ENCODE data around the gene FOXD2.

The FOXD2 gene

GRCh38 chr1:47445823-47446550 is 8.1 kb downstream of the FOXD2 start:
- H3K23ac ChIP-seq (ENCODE audit: low read length in 2 of 2) = no peak overlapping the region
- no peak overlapping the region for H3K18ac ChIP-seq (ENCODE audit: low read depth in 1 of 2, low read length in 2 of 2)
- no peaks in the 10 kb centered on the region for H3K9me3 ChIP-seq (ENCODE audit: control insufficient read depth, low read length)
- H3K4me2 ChIP-seq (ENCODE audit: low read length, poor library complexity, severe bottlenecking) = no peak overlapping the region
- H3K27me3 ChIP-seq (ENCODE audit: control insufficient read depth in 1 of 2, insufficient read depth in 1 of 2, low read length in 2 of 2) = peaks cover 97 to 100% of the 10 kb centered on the region in 2 experiments
- no peak overlapping the region for H2BK120ac ChIP-seq (ENCODE audit: low read depth, low read length)
- H3K79me1 ChIP-seq (replicated peaks; ENCODE audit: low read length, poor library complexity, severe bottlenecking) = no peaks in the 10 kb centered on the region
- no peak overlapping the region for H3K9ac ChIP-seq (ENCODE audit: low read length)
- H2BK12ac ChIP-seq (ENCODE audit: low read length in 2 of 2) = no peak overlapping the region
- no peak overlapping the region for H3K4ac ChIP-seq (ENCODE audit: low read depth in 1 of 2, low read length in 2 of 2)
- H2AFZ ChIP-seq (ENCODE audit: low read depth, low read length) = no peak overlapping the region
- no peaks in the 10 kb centered on the region for H3K36me3 ChIP-seq (ENCODE audit: control insufficient read depth in 1 of 2, insufficient read depth in 2 of 2, low read depth in 1 of 2, low read length in 2 of 2)
- H3K4me1 ChIP-seq (ENCODE audit: control insufficient read depth, insufficient read depth, low read depth, low read length) = peaks cover 8% of the 10 kb centered on the region
- DNase-seq = no peak
- no peak overlapping the region for H2BK15ac ChIP-seq (ENCODE audit: low read depth, poor library complexity, severe bottlenecking)
- no peak overlapping the region for H3K27ac ChIP-seq (ENCODE audit: low read length, poor library complexity, severe bottlenecking)
- H4K8ac ChIP-seq (ENCODE audit: low read length) = no peak overlapping the region
- WGBS = 15% methylated on average over 24 of the region's 25 CpGs
- H4K91ac ChIP-seq (ENCODE audit: low read length) = no peak overlapping the region
- H2BK5ac ChIP-seq (ENCODE audit: low read depth, low read length, poor library complexity, severe bottlenecking) = no peak overlapping the region
- no peak overlapping the region for H3K14ac ChIP-seq (ENCODE audit: low read length in 2 of 2)
- no peak overlapping the region for H3K4me3 ChIP-seq (ENCODE audit: insufficient read depth in 1 of 2, low read depth in 1 of 2, low read length in 2 of 2)
- H2AK5ac ChIP-seq (ENCODE audit: low read length, severe bottlenecking) = no peak overlapping the region

GRCh38 chr1:47448462-47449222 is 10.8 kb downstream of the FOXD2 start:
- Histone ChIP-seq H4K8ac (ENCODE audit: low read length) (no peak overlapping the region), H3K14ac (ENCODE audit: low read length in 2 of 2) (no peak overlapping the region), H3K18ac (ENCODE audit: low read depth in 1 of 2, low read length in 2 of 2) (no peak overlapping the region), H2BK5ac (ENCODE audit: low read depth, low read length, poor library complexity, severe bottlenecking) (no peak overlapping the region), H3K4me3 (ENCODE audit: insufficient read depth in 1 of 2, low read depth in 1 of 2, low read length in 2 of 2) (no peak overlapping the region), H2BK120ac (ENCODE audit: low read depth, low read length) (no peak overlapping the region), H3K4me2 (ENCODE audit: low read length, poor library complexity, severe bottlenecking) (no peak overlapping the region), H3K27me3 (ENCODE audit: control insufficient read depth in 1 of 2, insufficient read depth in 1 of 2, low read length in 2 of 2) (peaks cover 92 to 98% of the 10 kb centered on the region in 2 experiments), H2BK15ac (ENCODE audit: low read depth, poor library complexity, severe bottlenecking) (no peak overlapping the region), H2AK5ac (ENCODE audit: low read length, severe bottlenecking) (no peak overlapping the region), H3K23ac (ENCODE audit: low read length in 2 of 2) (no peak overlapping the region), H3K79me1 (replicated peaks; ENCODE audit: low read length, poor library complexity, severe bottlenecking) (no peaks in the 10 kb centered on the region), H2BK12ac (ENCODE audit: low read length in 2 of 2) (no peak overlapping the region), H3K36me3 (ENCODE audit: control insufficient read depth in 1 of 2, insufficient read depth in 2 of 2, low read depth in 1 of 2, low read length in 2 of 2) (no peaks in the 10 kb centered on the region), H4K91ac (ENCODE audit: low read length) (no peak overlapping the region), H3K4ac (ENCODE audit: low read depth in 1 of 2, low read length in 2 of 2) (no peak overlapping the region), H3K9me3 (ENCODE audit: control insufficient read depth, low read length) (no peaks in the 10 kb centered on the region), H3K9ac (ENCODE audit: low read length) (no peak overlapping the region), H2AFZ (ENCODE audit: low read depth, low read length) (no peak overlapping the region), H3K27ac (ENCODE audit: low read length, poor library complexity, severe bottlenecking) (no peak overlapping the region), H3K4me1 (ENCODE audit: control insufficient read depth, insufficient read depth, low read depth, low read length) (peaks cover 8% of the 10 kb centered on the region)
- DNase-seq = no peak
- 27% methylated on average over 3 of the region's 4 CpGs for WGBS

DNA sequence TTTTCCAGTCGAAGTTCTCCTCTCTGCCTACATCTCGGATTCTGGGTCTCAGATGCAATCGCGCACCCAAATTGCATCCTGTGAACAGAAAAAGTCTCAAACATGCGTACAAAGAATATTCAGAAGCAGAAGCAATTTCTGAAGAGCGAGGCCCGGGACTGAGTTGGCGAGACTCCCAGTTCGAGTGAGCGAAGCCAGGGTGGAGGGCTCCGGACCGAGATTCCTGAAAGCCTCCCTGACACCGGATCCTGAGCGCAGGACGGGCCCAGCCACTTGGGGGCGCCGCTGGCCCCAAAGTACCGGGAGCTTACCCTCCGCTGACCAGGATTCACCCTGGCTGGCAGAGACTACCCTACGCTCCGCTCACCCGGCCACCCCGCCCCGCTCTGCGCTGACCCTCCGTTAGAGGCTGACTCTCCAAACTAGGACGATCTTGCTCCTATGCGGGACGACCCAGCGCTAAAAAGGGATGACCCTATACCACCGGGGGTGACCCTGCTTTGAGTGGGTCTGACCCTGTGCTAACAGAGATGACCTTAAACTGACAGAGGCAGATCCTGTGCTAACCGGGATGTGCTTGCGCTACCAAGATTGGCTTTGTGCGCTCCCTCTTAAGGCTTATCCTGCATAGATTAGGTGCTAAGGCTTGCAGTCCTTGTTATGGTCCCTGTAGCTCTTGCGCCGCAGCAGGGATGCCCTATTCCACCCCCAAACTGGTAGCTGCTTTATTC is 12.1 kb downstream of the FOXD2 start:
- no peak overlapping the region for H2BK15ac ChIP-seq (ENCODE audit: low read depth, poor library complexity, severe bottlenecking)
- no peak overlapping the region for H2BK120ac ChIP-seq (ENCODE audit: low read depth, low read length)
- no peak for DNase-seq
- H3K14ac ChIP-seq (ENCODE audit: low read length in 2 of 2) = no peak overlapping the region
- H2BK5ac ChIP-seq (ENCODE audit: low read depth, low read length, poor library complexity, severe bottlenecking) = no peak overlapping the region
- no peak overlapping the region for H3K18ac ChIP-seq (ENCODE audit: low read depth in 1 of 2, low read length in 2 of 2)
- H2AFZ ChIP-seq (ENCODE audit: low read depth, low read length) = no peak overlapping the region
- no peak overlapping the region for H4K91ac ChIP-seq (ENCODE audit: low read length)
- H3K27ac ChIP-seq (ENCODE audit: low read length, poor library complexity, severe bottlenecking) = no peak overlapping the region
- peaks cover 81 to 90% of the 10 kb centered on the region in 2 experiments for H3K27me3 ChIP-seq (ENCODE audit: control insufficient read depth in 1 of 2, insufficient read depth in 1 of 2, low read length in 2 of 2)
- H3K9me3 ChIP-seq (ENCODE audit: control insufficient read depth, low read length) = no peaks in the 10 kb centered on the region
- H3K4me1 ChIP-seq (ENCODE audit: control insufficient read depth, insufficient read depth, low read depth, low read length) = peaks cover 4% of the 10 kb centered on the region
- H2BK12ac ChIP-seq (ENCODE audit: low read length in 2 of 2) = no peak overlapping the region
- no peak overlapping the region for H3K4ac ChIP-seq (ENCODE audit: low read depth in 1 of 2, low read length in 2 of 2)
- no peak overlapping the region for H3K9ac ChIP-seq (ENCODE audit: low read length)
- H4K8ac ChIP-seq (ENCODE audit: low read length) = no peak overlapping the region
- no peak overlapping the region for H3K4me3 ChIP-seq (ENCODE audit: insufficient read depth in 1 of 2, low read depth in 1 of 2, low read length in 2 of 2)
- no peak overlapping the region for H3K23ac ChIP-seq (ENCODE audit: low read length in 2 of 2)
- no peaks in the 10 kb centered on the region for H3K36me3 ChIP-seq (ENCODE audit: control insufficient read depth in 1 of 2, insufficient read depth in 2 of 2, low read depth in 1 of 2, low read length in 2 of 2)
- no peak overlapping the region for H2AK5ac ChIP-seq (ENCODE audit: low read length, severe bottlenecking)
- no peak overlapping the region for H3K4me2 ChIP-seq (ENCODE audit: low read length, poor library complexity, severe bottlenecking)
- 16% methylated on average over 36 of the region's 36 CpGs for WGBS
- no peaks in the 10 kb centered on the region for H3K79me1 ChIP-seq (replicated peaks; ENCODE audit: low read length, poor library complexity, severe bottlenecking)

DNA sequence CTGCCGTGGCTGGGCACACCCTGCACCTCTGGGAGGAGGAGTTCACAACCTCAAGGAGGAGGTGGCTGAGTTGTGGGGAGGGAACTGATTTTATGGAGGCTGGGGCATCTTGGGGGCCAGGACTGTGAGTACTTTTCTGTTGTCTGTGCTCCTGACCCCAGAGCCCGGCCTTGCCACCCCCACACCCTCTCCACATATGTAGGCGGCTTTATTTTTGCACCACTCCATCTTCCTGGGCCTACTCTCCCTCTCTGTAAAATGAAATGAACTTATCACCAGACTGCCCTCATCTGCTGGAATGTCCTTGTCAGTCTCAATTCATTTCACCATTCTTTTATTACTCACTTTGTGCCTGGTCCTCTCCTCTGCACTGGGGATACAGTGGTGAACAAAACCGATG is 12.8 kb downstream of the FOXD2 start:
- H3K14ac ChIP-seq (ENCODE audit: low read length in 2 of 2) = no peak overlapping the region
- no peaks in the 10 kb centered on the region for H3K79me1 ChIP-seq (replicated peaks; ENCODE audit: low read length, poor library complexity, severe bottlenecking)
- DNase-seq = no peak
- no peak overlapping the region for H2BK12ac ChIP-seq (ENCODE audit: low read length in 2 of 2)
- no peak overlapping the region for H2AFZ ChIP-seq (ENCODE audit: low read depth, low read length)
- no peak overlapping the region for H2AK5ac ChIP-seq (ENCODE audit: low read length, severe bottlenecking)
- peaks cover 2% of the 10 kb centered on the region for H3K4me1 ChIP-seq (ENCODE audit: control insufficient read depth, insufficient read depth, low read depth, low read length)
- H3K9ac ChIP-seq (ENCODE audit: low read length) = no peak overlapping the region
- H2BK5ac ChIP-seq (ENCODE audit: low read depth, low read length, poor library complexity, severe bottlenecking) = no peak overlapping the region
- H3K18ac ChIP-seq (ENCODE audit: low read depth in 1 of 2, low read length in 2 of 2) = no peak overlapping the region
- no peak overlapping the region for H3K23ac ChIP-seq (ENCODE audit: low read length in 2 of 2)
- H2BK120ac ChIP-seq (ENCODE audit: low read depth, low read length) = no peak overlapping the region
- WGBS = 48% methylated on average over 4 of the region's 4 CpGs
- H3K9me3 ChIP-seq (ENCODE audit: control insufficient read depth, low read length) = no peaks in the 10 kb centered on the region
- no peak overlapping the region for H3K4me2 ChIP-seq (ENCODE audit: low read length, poor library complexity, severe bottlenecking)
- H4K8ac ChIP-seq (ENCODE audit: low read length) = no peak overlapping the region
- H4K91ac ChIP-seq (ENCODE audit: low read length) = no peak overlapping the region
- H3K36me3 ChIP-seq (ENCODE audit: control insufficient read depth in 1 of 2, insufficient read depth in 2 of 2, low read depth in 1 of 2, low read length in 2 of 2) = no peaks in the 10 kb centered on the region
- H3K27me3 ChIP-seq (ENCODE audit: control insufficient read depth in 1 of 2, insufficient read depth in 1 of 2, low read length in 2 of 2) = peaks cover 76 to 87% of the 10 kb centered on the region in 2 experiments
- H3K4ac ChIP-seq (ENCODE audit: low read depth in 1 of 2, low read length in 2 of 2) = no peak overlapping the region
- no peak overlapping the region for H3K27ac ChIP-seq (ENCODE audit: low read length, poor library complexity, severe bottlenecking)
- no peak overlapping the region for H3K4me3 ChIP-seq (ENCODE audit: insufficient read depth in 1 of 2, low read depth in 1 of 2, low read length in 2 of 2)
- H2BK15ac ChIP-seq (ENCODE audit: low read depth, poor library complexity, severe bottlenecking) = no peak overlapping the region
